Measurements from ENCODE around the gene F12. TPM values are rescaled to one million over a fixed set of nuclear protein-coding genes. Genes with fewer than 3 reads are reported as not detected.

The F12 gene
- total RNA-seq, 4 donors from 2014 or later = 0.36 to 1.2 (median 0.95) TPM; not detected in 1

DNA sequence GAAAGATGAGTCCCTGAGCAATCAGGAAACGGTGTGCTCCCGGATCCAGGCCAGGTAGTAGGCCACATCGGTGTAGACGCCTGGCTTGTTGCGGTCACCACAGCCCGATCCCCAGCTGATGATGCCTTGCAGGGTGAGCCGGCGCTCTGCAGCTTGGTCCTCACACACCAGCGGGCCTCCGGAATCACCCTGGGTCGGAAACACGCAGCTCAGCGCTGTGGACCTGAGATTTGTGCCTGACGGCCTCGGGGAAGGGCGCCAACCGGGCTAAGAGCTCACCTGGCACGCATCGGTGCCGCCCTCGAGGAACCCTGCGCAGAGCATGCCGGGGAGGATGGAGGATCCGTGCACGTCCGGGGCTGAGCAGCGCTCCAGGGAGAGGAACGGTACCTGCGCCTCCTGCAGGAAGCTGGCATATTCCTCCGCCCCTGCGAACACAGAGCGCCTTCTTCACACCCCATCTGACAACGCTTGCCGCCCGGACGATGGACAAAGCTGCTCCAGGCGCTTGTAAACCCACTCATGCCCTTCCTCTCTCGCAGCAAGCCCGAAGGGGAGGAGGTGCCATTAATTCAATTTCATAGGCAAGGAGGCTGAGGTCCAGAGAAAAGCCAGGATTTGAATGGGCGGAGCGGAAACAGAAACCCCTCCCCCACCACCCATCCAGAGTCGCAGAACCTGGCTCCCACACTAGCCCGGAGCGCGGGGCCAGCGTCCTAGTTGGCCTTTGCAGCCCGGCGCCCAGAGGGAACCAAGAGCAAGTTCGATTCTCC lies 6.9 kb downstream of the F12 start:
- Histone ChIP-seq H3K36me3 (no peaks in the 10 kb centered on the region), H3K4me3 (peak overlapping the region in 1 of 4 donors; percentile 69), H3K4me1 (peaks cover 27 to 28% of the 10 kb centered on the region in 2 donors), H3K9me3 (no peaks in the 10 kb centered on the region), H3K27me3 (peaks cover 62 to 66% (median 63%) of the 10 kb centered on the region in 3 donors), H3K27ac (no peak overlapping the region)
- TF ChIP-seq, protein P1, sequence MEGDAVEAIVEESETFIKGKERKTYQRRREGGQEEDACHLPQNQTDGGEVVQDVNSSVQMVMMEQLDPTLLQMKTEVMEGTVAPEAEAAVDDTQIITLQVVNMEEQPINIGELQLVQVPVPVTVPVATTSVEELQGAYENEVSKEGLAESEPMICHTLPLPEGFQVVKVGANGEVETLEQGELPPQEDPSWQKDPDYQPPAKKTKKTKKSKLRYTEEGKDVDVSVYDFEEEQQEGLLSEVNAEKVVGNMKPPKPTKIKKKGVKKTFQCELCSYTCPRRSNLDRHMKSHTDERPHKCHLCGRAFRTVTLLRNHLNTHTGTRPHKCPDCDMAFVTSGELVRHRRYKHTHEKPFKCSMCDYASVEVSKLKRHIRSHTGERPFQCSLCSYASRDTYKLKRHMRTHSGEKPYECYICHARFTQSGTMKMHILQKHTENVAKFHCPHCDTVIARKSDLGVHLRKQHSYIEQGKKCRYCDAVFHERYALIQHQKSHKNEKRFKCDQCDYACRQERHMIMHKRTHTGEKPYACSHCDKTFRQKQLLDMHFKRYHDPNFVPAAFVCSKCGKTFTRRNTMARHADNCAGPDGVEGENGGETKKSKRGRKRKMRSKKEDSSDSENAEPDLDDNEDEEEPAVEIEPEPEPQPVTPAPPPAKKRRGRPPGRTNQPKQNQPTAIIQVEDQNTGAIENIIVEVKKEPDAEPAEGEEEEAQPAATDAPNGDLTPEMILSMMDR (IDR thresholded peaks at IDR 0.05 in 4 of 5, conservative IDR thresholded peaks at IDR 0.05 in 1 of 5) = peak in 2 of 5 experiments; percentile 8 to 36
- no peak for TF ChIP-seq POLR2A (IDR thresholded peaks at IDR 0.05)
- DNase-seq (no peak), ATAC-seq (no peak)
- in situ Hi-C loops (cut with MboI; ENCODE audit: low sequenced_read_pairs in 4 of 4) (loop anchor here in 2 of 4 donors (10.0 kb wide), 2 partner anchors 52 to 102 kb away; partner anchors contain the start of gene DOK3 (in 1 of the 2)), intact Hi-C loops (cut with DNase I; ENCODE audit: low total_unique reads) (no loop called here)

DNA sequence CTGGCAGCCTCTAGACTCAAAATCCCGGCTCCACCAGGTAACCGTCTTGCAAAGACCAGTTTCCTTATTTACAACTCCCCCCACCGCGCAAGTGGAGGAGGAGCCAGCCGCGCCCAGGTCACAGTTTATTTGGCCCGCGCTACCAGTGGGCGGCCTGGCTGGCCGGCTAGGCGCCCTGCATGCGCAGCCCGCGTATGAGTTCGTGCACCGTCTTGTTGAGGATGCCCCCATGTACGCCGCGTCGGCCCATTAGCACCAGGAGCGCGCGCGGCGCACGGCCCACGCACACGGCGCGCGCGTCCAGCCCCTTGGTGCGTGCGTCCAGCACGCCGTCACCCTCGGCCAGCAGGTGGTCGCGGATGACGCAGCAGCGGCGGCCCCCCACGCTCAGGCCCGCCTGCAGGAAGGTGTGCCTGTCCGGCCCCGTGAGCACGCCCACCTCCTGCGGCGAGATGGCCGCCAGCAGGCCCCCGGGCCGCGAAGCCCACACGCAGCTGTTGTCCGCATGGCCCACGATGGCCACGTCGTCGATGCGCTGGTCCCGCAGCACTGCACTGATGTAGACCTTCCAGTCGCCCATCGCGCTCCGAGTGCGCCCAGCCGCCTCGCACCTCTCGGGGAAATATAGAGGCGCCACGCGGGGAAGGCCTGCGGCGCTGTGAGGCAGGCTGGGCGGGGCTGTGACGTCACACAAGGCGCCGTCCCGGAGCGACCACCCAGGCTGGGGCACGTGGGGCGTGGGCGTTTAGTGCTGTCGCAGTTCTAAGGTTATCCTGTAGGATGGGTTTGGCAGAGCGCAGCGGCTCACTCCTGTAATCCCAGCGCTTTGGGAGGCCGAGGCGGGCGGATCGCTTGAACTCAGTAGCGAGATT lies 9.1 kb downstream of the F12 start, which contains the start of gene PFN3:
TSS of gene PFN3 (minus strand) at position 665 of the 872 bp plus-strand sequence. CDS start at position 580, 85 bp downstream.
- Histone ChIP-seq H3K9me3 (no peaks in the 10 kb centered on the region), H3K27ac (no peak within 1 kb of the TSS), H3K4me1 (peaks cover 27 to 28% of the 10 kb centered on the region in 2 donors), H3K4me3 (no peak within 1 kb of the TSS), H3K27me3 (peaks cover 62 to 66% (median 63%) of the 10 kb centered on the region in 3 donors), H3K36me3 (no peaks in the 10 kb centered on the region)
- in situ Hi-C loops (cut with MboI; ENCODE audit: low sequenced_read_pairs in 4 of 4) (loop anchor here (10.0 to 25.0 kb wide), 4 partner anchors 45 to 112 kb away; partner anchors contain the start of genes DOK3 (in 2 of the 4), DDX41 (in 1 of the 4) and PRR7 (in 1 of the 4)), intact Hi-C loops (cut with DNase I; ENCODE audit: low total_unique reads) (no loop called here)
- TF ChIP-seq, protein P1 (IDR thresholded peaks at IDR 0.05 in 4 of 5, conservative IDR thresholded peaks at IDR 0.05 in 1 of 5) = no peak
- no peak for TF ChIP-seq POLR2A (IDR thresholded peaks at IDR 0.05)
- DNase-seq = no peak
- ATAC-seq = no peak

DNA sequence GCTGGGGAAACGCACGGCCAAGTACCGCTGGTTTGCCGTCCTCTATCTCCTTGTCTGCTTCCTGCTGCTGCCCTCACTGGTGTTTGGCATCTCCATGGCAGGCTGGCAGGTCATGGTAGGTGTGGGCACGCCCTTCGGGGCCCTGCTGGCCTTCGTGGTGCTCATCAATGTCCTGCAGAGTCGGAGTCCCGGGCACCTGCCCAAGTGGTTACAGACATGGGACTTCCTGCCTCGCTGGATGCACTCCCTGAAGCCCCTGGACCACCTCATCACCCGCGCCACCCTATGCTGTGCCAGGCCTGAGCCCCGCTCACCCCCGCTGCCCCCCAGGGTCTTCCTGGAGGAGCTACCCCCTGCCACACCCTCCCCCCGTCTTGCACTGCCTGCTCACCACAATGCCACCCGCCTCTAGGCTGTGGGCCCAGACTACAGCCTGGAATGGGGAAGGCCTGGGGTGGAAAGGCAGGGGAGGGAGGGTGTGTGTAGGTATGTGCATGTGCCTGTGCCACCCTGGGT lies 11.4 kb downstream of the F12 start:
- in situ Hi-C loops (cut with MboI; ENCODE audit: low sequenced_read_pairs in 4 of 4) = loop anchor here in 2 of 4 donors (10.0 to 25.0 kb wide), 2 partner anchors 47 to 114 kb away; partner anchors contain the start of genes DDX41 (in 1 of the 2), DOK3 (in 1 of the 2) and PRR7 (in 1 of the 2)

DNA sequence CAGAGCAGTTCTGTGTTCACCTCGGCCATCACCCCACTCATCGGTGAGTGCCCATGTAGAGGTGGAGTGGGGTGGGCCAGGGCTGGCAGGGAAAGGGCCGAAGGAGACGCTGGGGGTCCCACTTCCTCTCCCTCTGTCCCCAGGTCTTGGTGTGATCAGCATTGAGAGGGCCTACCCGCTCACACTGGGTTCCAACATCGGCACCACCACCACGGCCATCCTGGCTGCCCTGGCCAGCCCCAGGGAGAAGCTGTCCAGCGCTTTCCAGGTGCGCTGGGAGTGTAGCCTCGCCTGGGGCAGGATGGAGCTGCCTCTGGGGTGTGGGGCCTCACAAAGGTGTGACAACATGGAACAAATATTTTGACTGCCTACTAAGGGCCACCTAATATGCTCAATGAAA lies 12.6 kb downstream of the F12 start:
- no peak for TF ChIP-seq POLR2A (IDR thresholded peaks at IDR 0.05)
- TF ChIP-seq, protein P1 (IDR thresholded peaks at IDR 0.05 in 4 of 5, conservative IDR thresholded peaks at IDR 0.05 in 1 of 5) = no peak
- H3K27ac ChIP-seq = no peak overlapping the region
- peaks cover 34 to 39% (median 39%) of the 10 kb centered on the region in 3 donors for H3K27me3 ChIP-seq
- intact Hi-C loops (cut with DNase I; ENCODE audit: low total_unique reads) (no loop called here), in situ Hi-C loops (cut with MboI; ENCODE audit: low sequenced_read_pairs in 4 of 4) (loop anchor here in 2 of 4 donors (10.0 to 25.0 kb wide), 2 partner anchors 48 to 115 kb away; partner anchors contain the start of genes DDX41 (in 1 of the 2), DOK3 (in 1 of the 2) and PRR7 (in 1 of the 2))
- H3K4me3 ChIP-seq = no peak overlapping the region
- DNase-seq (no peak), ATAC-seq (no peak)
- no peaks in the 10 kb centered on the region for H3K36me3 ChIP-seq
- peaks cover 3 to 8% of the 10 kb centered on the region in 2 donors for H3K4me1 ChIP-seq
- H3K9me3 ChIP-seq = no peaks in the 10 kb centered on the region

More for the DNA sequence above, 11.4 kb downstream of the F12 start:
- Histone ChIP-seq H3K4me1 (peaks cover 10 to 12% of the 10 kb centered on the region in 2 donors), H3K27ac (no peak overlapping the region), H3K9me3 (no peaks in the 10 kb centered on the region), H3K36me3 (no peaks in the 10 kb centered on the region), H3K27me3 (peaks cover 46 to 50% (median 50%) of the 10 kb centered on the region in 3 donors), H3K4me3 (no peak overlapping the region)
- no peak for DNase-seq
- no peak for ATAC-seq
- TF ChIP-seq POLR2A (IDR thresholded peaks at IDR 0.05) = no peak
- TF ChIP-seq, protein P1 (IDR thresholded peaks at IDR 0.05 in 4 of 5, conservative IDR thresholded peaks at IDR 0.05 in 1 of 5) = no peak
- intact Hi-C loops (cut with DNase I; ENCODE audit: low total_unique reads) = no loop called here

All from gastrocnemius medialis (tissue), 4 donors.